Breast epithelium (tissue), 4 donors: ENCODE measurements around the gene TRPV3. TPM values are rescaled to one million over a fixed set of nuclear protein-coding genes. Genes with fewer than 3 reads are reported as not detected.
A peak's percentile ranks its signal among the peaks of the same experiment; 100 is the strongest.

Experiments used
- DNase-seq, 2 donors: peaks; one replicate each; pipeline ENCODE4 v3.0.0-alpha.2; 2019; ENCODE audit warnings: low spot score in 2 of 2
- H3K27ac ChIP-seq, 2 donors: fragments of 200-600 bp; sonication (generic) in 1 of 2; one replicate each; pipeline ENCODE4 v1.5.1; 2016 to 2019; ENCODE audit warnings: mild to moderate bottlenecking in 1 of 2
- H3K27me3 ChIP-seq, 2 donors: fragments of 200-600 bp; sonication (generic) in 1 of 2; one replicate each; pipeline versions ENCODE4 v1.5.1 to v1.6.0; 2017 to 2019; ENCODE audit warnings: control low read depth in 1 of 2, mild to moderate bottlenecking in 1 of 2
- H3K36me3 ChIP-seq: fragments of 200-600 bp; one replicate; pipeline ENCODE4 v1.5.1; 2019
- H3K4me1 ChIP-seq, 2 donors: fragments of 200-600 bp; sonication (generic); one replicate each; pipeline ENCODE4 v1.5.1; 2016 to 2019; ENCODE audit warnings: control low read depth in 1 of 2
- H3K4me3 ChIP-seq, 3 donors: fragments of 200-600 bp; sonication (generic); 1 replicate in 2 of 3; 2 replicates in 1 of 3; pipeline ENCODE4 v1.5.1; 2016 to 2019; ENCODE audit warnings: mild to moderate bottlenecking in 3 of 3, moderate library complexity in 2 of 3
- H3K9me3 ChIP-seq, 2 donors: fragments of 200-600 bp; sonication (generic) in 1 of 2; one replicate each; pipeline ENCODE4 v1.5.1; 2016 to 2019; ENCODE audit warnings: control low read depth in 1 of 2
- CTCF ChIP-seq, 3 donors: fragments of 450-650 bp; IDR thresholded peaks; one replicate each; pipeline ENCODE4 v1.5.1; 2016 to 2017; ENCODE audit warnings: antibody characterized with exemption in 3 of 3, mild to moderate bottlenecking in 3 of 3, moderate library complexity in 3 of 3
- POLR2A ChIP-seq: fragments of 450-650 bp; IDR thresholded peaks from one replicate; pipeline ENCODE4 v1.6.1; 2016; ENCODE audit warnings: antibody characterized with exemption, mild to moderate bottlenecking, moderate library complexity
- POLR2AphosphoS5 ChIP-seq, 3 donors: sonication (generic); formaldehyde crosslinking; IDR thresholded peaks; one replicate each; pipeline ENCODE4 v1.6.1; 2017; ENCODE audit warnings: antibody characterized with exemption in 3 of 3
- intact Hi-C: fragments of 100-400 bp; cut with DNase I; formaldehyde crosslinking; loops from one replicate; pipeline ENCODE4 v1.15.1; 2023; ENCODE audit warnings: low total_unique reads
- total RNA-seq, 3 donors: library from RNA; depleted of rRNA; stranded (reverse); fragments of >200 nt; gene quantifications; one replicate each; pipeline ENCODE4 v1.1.0, GENCODE V29; 2016

TRPV3 gene
- total RNA-seq, 3 donors from 2014 or later = 0.98 to 1.1 (median 1.0) TPM

- Histone ChIP-seq H3K27ac (peak overlapping the region; percentile 30 to 73), H3K4me3 (no peak overlapping the region), H3K9me3 (no peaks in the 10 kb centered on the region), H3K27me3 (no peaks in the 10 kb centered on the region), H3K4me1 (no peaks in the 10 kb centered on the region), H3K36me3 (no peaks in the 10 kb centered on the region)
- DNase-seq = peak in 1 of 2 donors; percentile 63
- intact Hi-C loops = no loop called here
- TF ChIP-seq POLR2A (no peak), POLR2AphosphoS5 (IDR thresholded peaks at IDR 0.05) (peak in 1 of 3 donors; percentile 43)
Measured at GRCh38 chr17:3558603-3559269, 1.1 kb upstream of the TRPV3 start.

- Histone ChIP-seq H3K4me1 (no peaks in the 10 kb centered on the region), H3K36me3 (no peaks in the 10 kb centered on the region), H3K9me3 (no peaks in the 10 kb centered on the region), H3K27me3 (no peaks in the 10 kb centered on the region), H3K27ac (peak overlapping the region in 1 of 2 donors; percentile 73), H3K4me3 (no peak overlapping the region)
- intact Hi-C loops = no loop called here
- DNase-seq = no peak
- TF ChIP-seq CTCF (IDR thresholded peaks at IDR 0.05) = no peak
- TF ChIP-seq POLR2A = no peak
- TF ChIP-seq POLR2AphosphoS5 (IDR thresholded peaks at IDR 0.05) = no peak
Measured at GRCh38 chr17:3556916-3557767, 470 bp downstream of the TRPV3 start.

- no peak for DNase-seq
- Histone ChIP-seq H3K27me3 (no peaks in the 10 kb centered on the region), H3K4me3 (no peak overlapping the region), H3K9me3 (no peaks in the 10 kb centered on the region), H3K27ac (no peak overlapping the region), H3K36me3 (no peaks in the 10 kb centered on the region), H3K4me1 (no peaks in the 10 kb centered on the region)
- intact Hi-C loops = no loop called here
- TF ChIP-seq POLR2A = no peak
- TF ChIP-seq CTCF (IDR thresholded peaks at IDR 0.05) = no peak
- no peak for TF ChIP-seq POLR2AphosphoS5 (IDR thresholded peaks at IDR 0.05)
Measured at GRCh38 chr17:3556239-3556915, 1.2 kb downstream of the TRPV3 start.

GRCh38 chr17:3555189-3555796, 2.3 kb downstream of the TRPV3 start:
- Histone ChIP-seq H3K4me1 (no peaks in the 10 kb centered on the region), H3K27me3 (no peaks in the 10 kb centered on the region), H3K4me3 (no peak overlapping the region), H3K9me3 (no peaks in the 10 kb centered on the region), H3K36me3 (no peaks in the 10 kb centered on the region), H3K27ac (no peak overlapping the region)
- intact Hi-C loops = no loop called here
- TF ChIP-seq CTCF (IDR thresholded peaks at IDR 0.05) (no peak), POLR2AphosphoS5 (IDR thresholded peaks at IDR 0.05) (no peak), POLR2A (no peak)
- no peak for DNase-seq

GRCh38 chr17:3554440-3554839, 3.2 kb downstream of the TRPV3 start:
- H3K9me3 ChIP-seq = no peaks in the 10 kb centered on the region
- no peak for DNase-seq
- H3K4me3 ChIP-seq = no peak overlapping the region
- H3K36me3 ChIP-seq = no peaks in the 10 kb centered on the region
- no peaks in the 10 kb centered on the region for H3K27me3 ChIP-seq
- no peaks in the 10 kb centered on the region for H3K4me1 ChIP-seq
- intact Hi-C loops = loop anchor here (5.0 kb wide), 1 partner anchor 1557 kb away; no protein-coding TSS in a partner anchor
- no peak for TF ChIP-seq POLR2A
- no peak for TF ChIP-seq CTCF (IDR thresholded peaks at IDR 0.05)
- no peak for TF ChIP-seq POLR2AphosphoS5 (IDR thresholded peaks at IDR 0.05)
- H3K27ac ChIP-seq = no peak overlapping the region
